Gastroesophageal sphincter (tissue), 4 donors: ENCODE data around the gene FAM120A. TPM values are rescaled to one million over a fixed set of nuclear protein-coding genes. Genes with fewer than 3 reads are reported as not detected.

Source experiments
- ATAC-seq: fragments of 150-250 bp; one replicate; pipeline ENCODE4 v1.9.1; 2016; ENCODE audit warnings: mild to moderate bottlenecking, moderate library complexity
- H3K27ac ChIP-seq, 4 donors: fragments of 200-600 bp; sonication (generic) in 3 of 4; 1 replicate in 3 of 4; 2 replicates in 1 of 4; pipeline ENCODE4 v1.5.1; 2016 to 2019
- H3K27me3 ChIP-seq: fragments of 200-600 bp; sonication (generic); one replicate; pipeline ENCODE4 v1.5.1; 2019
- H3K36me3 ChIP-seq, 2 donors: fragments of 200-600 bp; sonication (generic); one replicate each; pipeline ENCODE4 v1.5.1; 2019; ENCODE audit warnings: control low read depth in 1 of 2
- H3K4me1 ChIP-seq, 3 donors: fragments of 200-600 bp; sonication (generic); 1 replicate in 2 of 3; 2 replicates in 1 of 3; pipeline ENCODE4 v1.5.1; 2016 to 2019; ENCODE audit warnings: control low read depth in 2 of 3
- H3K4me3 ChIP-seq, 2 donors: fragments of 200-600 bp; sonication (generic); one replicate each; pipeline ENCODE4 v1.5.1; 2019; ENCODE audit warnings: mild to moderate bottlenecking in 1 of 2, moderate library complexity in 1 of 2
- H3K9me3 ChIP-seq, 3 donors: fragments of 200-600 bp; sonication (generic); one replicate each; pipeline ENCODE4 v1.5.1; 2017 to 2019; ENCODE audit warnings: control low read depth in 2 of 3
- EP300 ChIP-seq: sonication (generic); formaldehyde crosslinking; IDR thresholded peaks from one replicate; pipeline ENCODE4 v1.6.1; 2017; ENCODE audit warnings: antibody characterized with exemption, mild to moderate bottlenecking
- POLR2A ChIP-seq, 2 donors: fragments of 450-650 bp; IDR thresholded peaks; one replicate each; pipeline ENCODE4 v1.6.1; 2017; ENCODE audit warnings: antibody characterized with exemption in 2 of 2, mild to moderate bottlenecking in 2 of 2, moderate library complexity in 1 of 2
- POLR2AphosphoS5 ChIP-seq: sonication (generic); formaldehyde crosslinking; IDR thresholded peaks from one replicate; pipeline ENCODE4 v1.6.1; 2017; ENCODE audit warnings: antibody characterized with exemption
- WGBS, 2 donors: methylation state at CpG; one replicate each; pipeline ENCODE4 v1.1.5; 2018; ENCODE audit warnings: low coverage in 1 of 2; 5-methylcytosine and 5-hydroxymethylcytosine counted together
- total RNA-seq, 4 donors: library from RNA; depleted of rRNA; stranded (reverse); fragments of >200 nt; gene quantifications; one replicate each; pipeline ENCODE4 v1.1.0, GENCODE V29; 2016
- TF ChIP-seq, protein P1 (sequence below), 4 experiments: fragments of 200-600 bp in 2 of 4; fragments of 450-650 bp in 2 of 4; sonication (generic) in 1 of 4; IDR thresholded peaks; one replicate each; pipeline ENCODE4 v1.5.1; 2017 to 2019; ENCODE audit warnings: antibody characterized with exemption in 4 of 4, mild to moderate bottlenecking in 2 of 4, moderate library complexity in 2 of 4

The FAM120A gene
- total RNA-seq, 4 donors from 2014 or later: 68.6 to 116 (median 75.7) TPM

DNA sequence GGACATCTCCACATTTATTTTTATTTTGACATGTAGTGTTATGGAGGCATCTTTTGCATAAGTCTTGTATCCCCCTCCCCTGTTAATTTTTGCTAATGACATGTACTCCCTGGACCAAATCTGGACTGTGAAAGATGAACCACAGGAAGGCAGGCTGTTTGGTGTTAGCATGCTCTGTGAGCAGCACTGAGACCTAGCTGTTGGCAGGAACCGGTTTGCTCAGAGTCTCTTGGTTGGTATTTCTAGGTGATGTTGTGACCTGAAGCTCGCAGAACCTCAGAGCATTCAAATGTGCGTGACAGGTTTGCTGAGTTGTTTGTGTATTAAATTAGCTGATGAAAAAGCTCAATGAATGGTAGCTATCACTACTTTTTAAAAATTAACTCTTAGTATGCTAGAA lies 71.3 kb downstream of the FAM120A start:
- ATAC-seq: no peak
- Histone ChIP-seq H3K9me3 (no peaks in the 10 kb centered on the region), H3K4me1 (peaks cover 0 to 14% (median 0%) of the 10 kb centered on the region in 3 donors), H3K27ac (no peak overlapping the region), H3K4me3 (no peak overlapping the region), H3K27me3 (no peaks in the 10 kb centered on the region), H3K36me3 (peaks cover 0 to 74% of the 10 kb centered on the region in 2 donors)
- WGBS, 2 donors: 86% methylated on average over 3 of the region's 3 CpGs
- TF ChIP-seq, protein P1, sequence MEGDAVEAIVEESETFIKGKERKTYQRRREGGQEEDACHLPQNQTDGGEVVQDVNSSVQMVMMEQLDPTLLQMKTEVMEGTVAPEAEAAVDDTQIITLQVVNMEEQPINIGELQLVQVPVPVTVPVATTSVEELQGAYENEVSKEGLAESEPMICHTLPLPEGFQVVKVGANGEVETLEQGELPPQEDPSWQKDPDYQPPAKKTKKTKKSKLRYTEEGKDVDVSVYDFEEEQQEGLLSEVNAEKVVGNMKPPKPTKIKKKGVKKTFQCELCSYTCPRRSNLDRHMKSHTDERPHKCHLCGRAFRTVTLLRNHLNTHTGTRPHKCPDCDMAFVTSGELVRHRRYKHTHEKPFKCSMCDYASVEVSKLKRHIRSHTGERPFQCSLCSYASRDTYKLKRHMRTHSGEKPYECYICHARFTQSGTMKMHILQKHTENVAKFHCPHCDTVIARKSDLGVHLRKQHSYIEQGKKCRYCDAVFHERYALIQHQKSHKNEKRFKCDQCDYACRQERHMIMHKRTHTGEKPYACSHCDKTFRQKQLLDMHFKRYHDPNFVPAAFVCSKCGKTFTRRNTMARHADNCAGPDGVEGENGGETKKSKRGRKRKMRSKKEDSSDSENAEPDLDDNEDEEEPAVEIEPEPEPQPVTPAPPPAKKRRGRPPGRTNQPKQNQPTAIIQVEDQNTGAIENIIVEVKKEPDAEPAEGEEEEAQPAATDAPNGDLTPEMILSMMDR (IDR thresholded peaks at IDR 0.05): no peak
- no peak for TF ChIP-seq POLR2AphosphoS5

DNA sequence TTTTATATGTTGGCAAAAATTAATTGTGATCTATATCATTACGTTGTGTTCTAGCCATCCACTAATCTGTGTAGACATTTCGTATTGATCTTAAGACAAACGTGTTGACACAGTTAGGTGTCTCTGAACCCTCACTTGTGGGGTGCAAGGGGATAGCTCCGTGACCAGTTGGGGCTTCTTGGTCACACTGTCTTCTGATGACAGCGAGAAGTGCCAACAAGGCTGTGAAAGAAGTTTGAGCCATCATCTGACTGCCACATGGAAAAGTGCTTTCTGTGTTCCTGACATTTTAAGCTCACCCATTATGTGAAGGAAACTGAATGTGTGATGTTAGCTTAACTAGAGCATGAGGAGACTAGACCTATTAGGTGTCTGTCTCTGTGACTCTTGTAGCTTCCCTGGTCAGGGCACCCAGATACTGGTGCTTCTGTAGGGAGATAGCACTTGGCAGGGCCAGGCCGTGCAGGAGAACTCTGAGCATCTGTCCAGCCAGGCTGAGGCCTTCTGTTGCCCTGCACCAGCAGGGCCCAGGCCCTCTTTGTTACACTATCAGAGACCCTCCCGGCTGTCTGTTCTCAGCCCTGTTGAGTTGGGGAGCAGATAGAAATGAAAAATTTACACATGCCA lies 72.1 kb downstream of the FAM120A start:
- ATAC-seq: no peak
- no peak for TF ChIP-seq POLR2A (IDR thresholded peaks at IDR 0.05)
- TF ChIP-seq, protein P1 (IDR thresholded peaks at IDR 0.05): no peak
- no peak for TF ChIP-seq POLR2AphosphoS5
- TF ChIP-seq EP300: no peak
- 88 to 100% methylated on average over 1 to 5 of the region's 7 CpGs for WGBS, 2 donors
- peaks cover 0 to 8% (median 0%) of the 10 kb centered on the region in 3 donors for H3K4me1 ChIP-seq
- no peak overlapping the region for H3K27ac ChIP-seq
- no peaks in the 10 kb centered on the region for H3K27me3 ChIP-seq
- H3K9me3 ChIP-seq: no peaks in the 10 kb centered on the region
- H3K36me3 ChIP-seq: peaks cover 0 to 77% of the 10 kb centered on the region in 2 donors
- no peak overlapping the region for H3K4me3 ChIP-seq

DNA sequence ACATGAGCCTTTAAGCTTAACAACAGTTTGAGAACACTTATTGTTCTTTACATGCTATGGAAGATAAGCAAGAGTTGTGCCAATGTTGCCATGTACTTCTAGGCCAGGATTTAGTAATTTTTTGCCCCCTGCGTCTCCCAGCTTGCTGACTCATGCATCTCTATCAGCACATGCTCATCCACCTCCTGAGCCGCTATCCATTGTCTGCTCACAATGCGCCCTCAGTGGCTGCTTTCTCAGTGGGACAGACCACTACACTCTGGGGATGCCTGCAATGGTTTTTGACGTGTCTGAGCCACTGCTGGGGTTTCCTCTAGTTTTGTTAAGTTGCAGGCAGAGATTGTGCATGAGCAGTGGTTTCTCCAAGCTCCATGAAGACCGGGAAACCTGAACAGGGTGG lies 74.0 kb downstream of the FAM120A start:
- Histone ChIP-seq H3K27me3 (no peaks in the 10 kb centered on the region), H3K36me3 (peaks cover 0 to 76% of the 10 kb centered on the region in 2 donors), H3K4me1 (peaks cover 0 to 8% (median 0%) of the 10 kb centered on the region in 3 donors), H3K27ac (no peak overlapping the region), H3K9me3 (no peaks in the 10 kb centered on the region), H3K4me3 (no peak overlapping the region)
- no peak for ATAC-seq
- WGBS, 2 donors: 83 to 87% methylated on average over 1 to 5 of the region's 5 CpGs
- TF ChIP-seq, protein P1 (IDR thresholded peaks at IDR 0.05): no peak
- no peak for TF ChIP-seq POLR2AphosphoS5
- no peak for TF ChIP-seq POLR2A (IDR thresholded peaks at IDR 0.05)
- no peak for TF ChIP-seq EP300

DNA sequence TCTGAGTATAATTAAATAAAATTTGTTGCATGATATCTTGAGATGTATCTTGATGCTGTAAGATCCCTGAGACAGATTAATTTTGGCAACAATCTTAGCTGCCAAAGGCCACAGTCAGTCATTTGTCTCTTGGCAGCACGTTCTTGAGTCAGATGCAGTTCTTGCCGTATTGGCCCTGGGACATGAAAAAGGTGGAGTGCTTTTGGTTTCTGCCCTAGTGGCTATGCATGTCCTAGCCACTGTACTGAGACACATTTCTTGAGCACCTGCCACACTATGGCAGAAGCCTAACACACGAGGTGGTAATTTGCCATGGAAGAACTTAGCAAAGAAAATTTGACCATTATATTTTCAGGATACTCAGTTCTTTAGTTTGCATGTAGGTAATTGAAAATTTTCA lies 79.9 kb downstream of the FAM120A start:
- Histone ChIP-seq H3K4me3 (no peak overlapping the region), H3K9me3 (no peaks in the 10 kb centered on the region), H3K4me1 (no peaks in the 10 kb centered on the region), H3K27me3 (no peaks in the 10 kb centered on the region), H3K36me3 (peaks cover 0 to 95% of the 10 kb centered on the region in 2 donors), H3K27ac (no peak overlapping the region)
- no peak for TF ChIP-seq EP300
- TF ChIP-seq, protein P1 (IDR thresholded peaks at IDR 0.05): no peak
- no peak for TF ChIP-seq POLR2AphosphoS5
- no peak for TF ChIP-seq POLR2A (IDR thresholded peaks at IDR 0.05)
- no peak for ATAC-seq
- WGBS, 2 donors: 35 to 52% methylated on average over 3 of the region's 3 CpGs

DNA sequence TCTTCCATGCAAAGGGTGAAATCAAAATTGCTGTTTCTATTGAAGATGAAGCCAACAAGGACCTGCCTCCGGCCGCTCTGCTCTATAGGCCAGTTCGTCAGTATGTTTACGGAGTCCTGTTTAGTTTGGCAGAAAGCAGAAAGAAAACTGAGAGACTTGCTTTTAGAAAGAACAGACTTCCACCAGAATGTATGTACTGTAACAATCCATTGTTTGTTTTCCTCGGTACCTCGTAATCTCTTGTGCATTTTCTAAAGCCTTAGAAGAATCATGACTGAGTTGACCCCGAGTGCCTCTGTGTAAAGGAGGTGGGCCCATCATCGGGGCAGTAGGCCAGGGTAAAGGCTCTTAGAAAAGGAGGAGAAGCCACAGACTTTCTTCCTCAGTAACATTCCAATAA lies 80.7 kb downstream of the FAM120A start:
- H3K27me3 ChIP-seq: no peaks in the 10 kb centered on the region
- no peaks in the 10 kb centered on the region for H3K4me1 ChIP-seq
- peaks cover 0 to 94% of the 10 kb centered on the region in 2 donors for H3K36me3 ChIP-seq
- WGBS, 2 donors: 52 to 86% methylated on average over 8 of the region's 8 CpGs
- TF ChIP-seq EP300: no peak
- no peak for TF ChIP-seq POLR2A (IDR thresholded peaks at IDR 0.05)
- TF ChIP-seq, protein P1 (IDR thresholded peaks at IDR 0.05): no peak
- TF ChIP-seq POLR2AphosphoS5: no peak
- H3K27ac ChIP-seq: no peak overlapping the region
- no peak for ATAC-seq
- H3K4me3 ChIP-seq: no peak overlapping the region
- H3K9me3 ChIP-seq: no peaks in the 10 kb centered on the region
